ENCODE measurements around the gene TNS3. TPM values are rescaled to one million over a fixed set of nuclear protein-coding genes. Genes with fewer than 3 reads are reported as not detected.

TNS3 gene
- total and polyA plus RNA-seq, 2 of the 13 experiments (the other 11 are each of a cell fraction or from before 2014, with no cell fraction given), result 52.9 to 55.7 TPM

- TF ChIP-seq, protein P1, sequence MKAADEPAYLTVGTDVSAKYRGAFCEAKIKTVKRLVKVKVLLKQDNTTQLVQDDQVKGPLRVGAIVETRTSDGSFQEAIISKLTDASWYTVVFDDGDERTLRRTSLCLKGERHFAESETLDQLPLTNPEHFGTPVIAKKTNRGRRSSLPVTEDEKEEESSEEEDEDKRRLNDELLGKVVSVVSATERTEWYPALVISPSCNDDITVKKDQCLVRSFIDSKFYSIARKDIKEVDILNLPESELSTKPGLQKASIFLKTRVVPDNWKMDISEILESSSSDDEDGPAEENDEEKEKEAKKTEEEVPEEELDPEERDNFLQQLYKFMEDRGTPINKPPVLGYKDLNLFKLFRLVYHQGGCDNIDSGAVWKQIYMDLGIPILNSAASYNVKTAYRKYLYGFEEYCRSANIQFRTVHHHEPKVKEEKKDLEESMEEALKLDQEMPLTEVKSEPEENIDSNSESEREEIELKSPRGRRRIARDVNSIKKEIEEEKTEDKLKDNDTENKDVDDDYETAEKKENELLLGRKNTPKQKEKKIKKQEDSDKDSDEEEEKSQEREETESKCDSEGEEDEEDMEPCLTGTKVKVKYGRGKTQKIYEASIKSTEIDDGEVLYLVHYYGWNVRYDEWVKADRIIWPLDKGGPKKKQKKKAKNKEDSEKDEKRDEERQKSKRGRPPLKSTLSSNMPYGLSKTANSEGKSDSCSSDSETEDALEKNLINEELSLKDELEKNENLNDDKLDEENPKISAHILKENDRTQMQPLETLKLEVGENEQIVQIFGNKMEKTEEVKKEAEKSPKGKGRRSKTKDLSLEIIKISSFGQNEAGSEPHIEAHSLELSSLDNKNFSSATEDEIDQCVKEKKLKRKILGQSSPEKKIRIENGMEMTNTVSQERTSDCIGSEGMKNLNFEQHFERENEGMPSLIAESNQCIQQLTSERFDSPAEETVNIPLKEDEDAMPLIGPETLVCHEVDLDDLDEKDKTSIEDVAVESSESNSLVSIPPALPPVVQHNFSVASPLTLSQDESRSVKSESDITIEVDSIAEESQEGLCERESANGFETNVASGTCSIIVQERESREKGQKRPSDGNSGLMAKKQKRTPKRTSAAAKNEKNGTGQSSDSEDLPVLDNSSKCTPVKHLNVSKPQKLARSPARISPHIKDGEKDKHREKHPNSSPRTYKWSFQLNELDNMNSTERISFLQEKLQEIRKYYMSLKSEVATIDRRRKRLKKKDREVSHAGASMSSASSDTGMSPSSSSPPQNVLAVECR (CRISPR knock-in tag; IDR thresholded peaks at IDR 0.05; ENCODE audit: borderline replicate concordance), result peak; percentile 16; the same call in 1 of the 2 replicates
- TF ChIP-seq ZNF780A (CRISPR knock-in tag; IDR thresholded peaks at IDR 0.05) (no peak), SKI (IDR thresholded peaks at IDR 0.05; ENCODE audit: partially characterized antibody) (peak; percentile 12), HNF1B (CRISPR knock-in tag; IDR thresholded peaks at IDR 0.05) (peak; percentile 62; the same call in 1 of the 2 replicates), ZNF331 (CRISPR knock-in tag; IDR thresholded peaks at IDR 0.05) (peak; percentile 76), ZNF644 (CRISPR knock-in tag; IDR thresholded peaks at IDR 0.05; ENCODE audit: low read depth) (peak; percentile 36; the same call in 1 of the 2 replicates), FOXA3 (CRISPR knock-in tag; IDR thresholded peaks at IDR 0.05) (peak; percentile 39), HNF4A (CRISPR knock-in tag; IDR thresholded peaks at IDR 0.05) (peak; percentile 53), ZNF652 (CRISPR knock-in tag; IDR thresholded peaks at IDR 0.05; ENCODE audit: borderline replicate concordance, low read depth) (0 out of 2 replicates have a peak, but pooled peaks have one; percentile 10), JUND (CRISPR knock-in tag; IDR thresholded peaks at IDR 0.05) (no peak), SOX13 (IDR thresholded peaks at IDR 0.05) (no peak), SOX13 (CRISPR knock-in tag; conservative IDR thresholded peaks at IDR 0.05 in 1 of 2, IDR thresholded peaks at IDR 0.05 in 1 of 2) (peak in 1 of 2 experiments; percentile 41; a peak in 1 of 4 replicates), RBFOX2 (IDR thresholded peaks at IDR 0.05; ENCODE audit: low read depth, low read length) (no peak), CREB1 (IDR thresholded peaks at IDR 0.05) (no peak), CREB1 (CRISPR knock-in tag; IDR thresholded peaks at IDR 0.05) (0 out of 2 replicates have a peak, but pooled peaks have one; percentile 36), ZBTB37 (CRISPR knock-in tag; IDR thresholded peaks at IDR 0.05) (no peak), NFYB (CRISPR knock-in tag; IDR thresholded peaks at IDR 0.05) (no peak), SIX1 (CRISPR knock-in tag; IDR thresholded peaks at IDR 0.05; ENCODE audit: borderline replicate concordance) (peak; percentile 62; the same call in 1 of the 2 replicates), FOXO4 (CRISPR knock-in tag; conservative IDR thresholded peaks at IDR 0.05) (no peak), MXI1 (IDR thresholded peaks at IDR 0.05; ENCODE audit: borderline replicate concordance, low read depth, low read length) (peak; percentile 16; the same call in 1 of the 3 replicates)
- TF ChIP-seq, protein P2, sequence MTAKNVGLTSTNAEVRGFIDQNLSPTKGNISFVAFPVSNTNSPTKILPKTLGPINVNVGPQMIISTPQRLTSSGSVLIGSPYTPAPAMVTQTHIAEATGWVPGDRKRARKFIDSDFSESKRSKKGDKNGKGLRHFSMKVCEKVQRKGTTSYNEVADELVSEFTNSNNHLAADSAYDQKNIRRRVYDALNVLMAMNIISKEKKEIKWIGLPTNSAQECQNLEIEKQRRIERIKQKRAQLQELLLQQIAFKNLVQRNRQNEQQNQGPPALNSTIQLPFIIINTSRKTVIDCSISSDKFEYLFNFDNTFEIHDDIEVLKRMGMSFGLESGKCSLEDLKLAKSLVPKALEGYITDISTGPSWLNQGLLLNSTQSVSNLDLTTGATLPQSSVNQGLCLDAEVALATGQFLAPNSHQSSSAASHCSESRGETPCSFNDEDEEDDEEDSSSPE (CRISPR knock-in tag; IDR thresholded peaks at IDR 0.05), result 0 out of 2 replicates have a peak, but pooled peaks have one; percentile 29
These were observed 315.7 kb downstream of the TNS3 start (continued) for GRCh38 chr7:47266131-47266706.

Measured in HepG2 (cell line).